Measurements from ENCODE around the gene CDS2.

CDS2 gene

DNA sequence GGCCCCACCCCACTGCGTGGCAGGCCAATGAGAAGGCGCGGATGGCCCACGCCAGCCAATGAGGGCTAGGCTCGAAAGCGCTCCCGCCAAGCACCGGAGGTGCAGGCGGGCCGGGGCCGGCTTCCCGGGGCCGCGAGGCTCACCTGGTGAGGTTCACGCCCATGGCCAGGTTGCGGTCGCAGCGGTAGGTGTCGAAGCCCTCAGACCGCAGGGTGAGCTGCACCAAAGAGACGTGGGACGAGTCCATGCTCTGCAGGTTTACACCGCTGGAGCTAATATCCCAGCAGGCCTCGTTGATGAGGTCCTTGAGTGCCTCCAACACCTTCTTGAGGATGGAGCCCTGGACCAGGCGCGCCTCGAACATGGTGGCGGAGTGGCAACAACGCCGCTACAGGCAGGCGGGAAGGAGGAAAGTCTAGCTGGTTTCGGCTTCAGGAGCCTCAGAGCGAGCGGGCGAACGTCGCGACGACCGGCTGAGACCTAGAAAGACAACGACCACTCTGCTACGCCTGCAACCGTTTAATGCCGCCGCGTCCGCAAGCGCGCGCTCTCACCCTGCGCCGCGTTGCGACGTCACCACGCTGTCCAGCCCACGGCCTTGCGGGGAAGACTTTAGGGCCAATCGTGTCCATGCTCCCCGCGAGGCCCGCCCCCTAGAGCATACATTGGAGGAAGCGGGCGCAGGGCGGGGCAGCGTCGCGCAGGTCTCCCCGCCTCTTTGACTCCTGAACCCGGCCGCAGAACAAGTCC is 7.2 kb upstream of the CDS2 start, which contains the start of gene PCNA:
PCNA (minus strand) TSS at position 524 of the 750 bp plus-strand sequence; CDS start at position 364, 160 bp downstream.
- peak; percentile 99 for DNase-seq

DNA sequence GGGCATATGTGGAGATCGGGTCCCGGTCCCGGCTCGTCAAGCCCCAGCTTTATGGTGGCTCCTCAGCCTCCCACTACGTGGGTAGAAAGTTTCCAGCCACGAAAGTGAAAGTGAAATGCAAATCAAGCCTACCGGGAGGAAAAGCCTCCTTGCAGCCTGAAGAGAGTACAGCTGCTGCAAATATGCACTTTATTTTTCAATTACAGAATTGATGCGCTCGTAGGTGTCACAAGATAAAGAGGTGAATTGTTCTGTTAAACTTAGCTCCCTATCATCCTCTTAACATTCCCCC is 6.7 kb upstream of the CDS2 start:
- DNase-seq = no peak

DNA sequence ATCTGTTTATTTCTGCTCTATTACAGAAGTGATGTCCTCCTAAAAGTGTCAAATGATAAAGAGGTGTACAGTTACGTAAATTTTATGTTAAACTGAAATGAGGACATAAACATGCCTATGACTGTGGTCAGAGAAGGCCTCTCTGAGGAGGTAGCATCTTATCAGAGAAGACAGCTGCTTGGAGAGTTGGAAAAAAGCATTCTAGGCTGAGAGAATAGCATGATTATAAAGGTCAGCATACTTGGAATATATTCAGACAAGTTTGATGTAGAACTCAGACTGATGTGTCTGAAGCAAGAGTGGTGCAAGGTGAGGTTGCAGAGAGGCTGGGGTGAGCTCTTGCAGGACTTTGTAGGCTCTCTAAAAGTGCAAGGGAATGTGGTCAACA is 3.9 kb upstream of the CDS2 start:
- no peak for DNase-seq

DNA sequence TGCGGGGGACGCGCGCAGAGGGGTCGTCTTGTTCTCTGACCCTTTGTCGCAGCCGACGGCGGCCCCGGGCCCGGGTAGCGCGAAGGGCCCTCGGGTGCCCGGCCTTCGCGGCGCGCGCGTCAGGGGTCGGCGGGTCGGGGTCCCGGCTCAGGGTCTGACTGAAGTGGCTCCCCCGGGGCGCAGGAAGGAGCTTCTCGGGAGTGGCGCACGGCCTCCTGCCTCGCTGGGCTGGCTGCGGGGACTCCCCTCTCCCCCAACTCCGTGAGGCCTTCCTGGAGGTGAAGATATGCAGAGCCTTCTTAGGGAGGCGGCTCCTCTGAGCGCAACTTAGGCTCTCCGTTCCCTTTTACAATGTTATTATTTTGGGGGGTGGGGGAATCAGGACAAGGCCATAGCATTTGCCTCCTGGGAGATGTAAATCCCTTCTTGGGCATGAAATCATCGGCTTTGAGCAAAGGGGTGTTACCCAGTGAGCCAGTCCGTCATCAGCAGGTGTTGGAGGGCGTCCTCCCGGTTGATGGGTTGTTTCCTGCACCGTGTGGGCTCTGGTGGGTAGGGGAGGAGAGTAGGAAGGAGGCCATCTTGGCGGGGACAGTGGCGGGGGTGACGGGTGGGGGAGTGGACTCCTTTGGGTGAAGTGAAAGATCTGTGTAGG is 523 bp downstream of the CDS2 start:
- DNase-seq = peak; percentile 84

DNA sequence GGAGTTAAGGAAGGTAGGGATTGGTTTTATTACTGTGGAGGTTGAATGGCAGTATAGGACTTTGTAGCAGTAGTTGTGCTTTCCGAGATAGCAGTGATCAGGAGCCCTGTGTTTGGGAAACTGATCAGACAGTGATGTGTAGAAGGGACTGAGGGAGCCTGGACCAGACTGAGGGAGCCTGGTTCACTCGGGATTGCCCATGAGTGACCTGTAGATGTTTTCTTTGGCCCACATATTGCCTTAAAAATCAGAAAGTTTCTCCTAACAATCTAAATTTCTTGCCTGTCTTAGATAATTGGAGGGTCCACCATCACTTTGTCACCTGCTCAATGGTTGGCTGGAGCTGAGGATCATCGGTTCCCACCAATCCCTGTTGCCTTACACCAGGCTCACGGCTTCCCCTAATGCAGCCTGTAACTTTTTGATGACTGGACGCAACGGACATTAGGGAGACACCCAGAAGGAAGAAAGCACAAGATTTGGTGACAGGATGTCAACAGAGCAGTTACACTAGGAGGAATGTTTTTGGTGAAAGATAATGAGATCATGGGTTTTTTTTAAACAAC is 1.1 kb downstream of the CDS2 start:
- no peak for DNase-seq

DNA sequence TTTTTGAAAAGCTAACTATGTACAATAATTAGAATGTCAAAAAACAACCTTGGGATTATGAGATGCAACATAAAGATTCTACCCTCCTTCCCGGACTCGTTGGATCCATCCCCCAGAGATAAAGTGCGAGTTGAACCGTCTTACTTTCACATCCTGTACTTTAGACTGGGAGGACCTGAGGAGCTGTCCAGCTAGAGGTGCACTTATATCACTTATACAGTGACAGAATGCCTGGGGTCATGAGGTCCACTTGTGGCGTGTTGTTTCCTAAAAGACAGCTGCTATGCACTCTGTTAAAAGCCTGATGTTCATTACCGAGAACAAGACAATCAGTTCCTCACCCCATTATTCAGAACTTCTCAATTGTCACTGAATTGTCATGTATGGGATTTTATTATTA is 2.1 kb downstream of the CDS2 start:
- no peak for DNase-seq

DNA sequence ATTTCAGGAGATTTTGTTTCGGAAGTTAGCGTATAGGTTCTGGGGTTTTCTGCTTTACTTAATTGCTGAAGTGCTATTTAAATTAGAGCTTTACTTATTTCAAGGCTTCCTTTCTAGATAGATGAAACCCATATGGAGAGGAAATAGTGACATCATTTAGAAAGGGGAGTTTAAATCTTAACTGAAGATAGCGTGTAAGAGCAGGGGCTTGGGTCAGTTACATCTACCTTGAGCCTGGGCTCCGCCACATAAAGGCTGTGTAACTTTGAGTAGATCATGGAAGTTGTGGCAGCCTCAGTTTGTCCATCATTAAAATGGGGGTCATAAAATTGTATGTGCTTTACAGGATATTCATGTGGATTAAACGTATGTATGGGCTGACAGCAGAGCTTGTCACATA is 4.7 kb downstream of the CDS2 start:
- DNase-seq = no peak

DNA sequence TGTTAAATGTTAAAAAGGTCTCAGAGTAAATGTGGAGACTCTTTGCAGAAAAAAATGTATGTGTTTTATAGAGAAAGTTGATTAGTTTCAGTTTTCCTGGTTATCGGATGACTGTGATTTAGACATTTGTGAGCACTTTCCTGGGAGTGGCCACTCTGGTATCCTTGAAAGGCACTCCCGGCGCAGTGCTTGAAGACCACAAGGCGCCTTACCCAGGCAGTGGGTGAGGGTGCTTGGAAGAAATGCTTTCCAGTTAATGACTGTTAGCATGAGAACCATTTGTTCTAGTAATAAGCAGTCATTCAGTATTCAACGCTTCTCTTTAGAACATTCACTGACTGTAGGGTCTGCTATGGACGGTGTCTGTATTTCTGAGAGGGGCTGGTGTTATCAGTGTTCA is 7.2 kb downstream of the CDS2 start:
- DNase-seq = no peak

DNA sequence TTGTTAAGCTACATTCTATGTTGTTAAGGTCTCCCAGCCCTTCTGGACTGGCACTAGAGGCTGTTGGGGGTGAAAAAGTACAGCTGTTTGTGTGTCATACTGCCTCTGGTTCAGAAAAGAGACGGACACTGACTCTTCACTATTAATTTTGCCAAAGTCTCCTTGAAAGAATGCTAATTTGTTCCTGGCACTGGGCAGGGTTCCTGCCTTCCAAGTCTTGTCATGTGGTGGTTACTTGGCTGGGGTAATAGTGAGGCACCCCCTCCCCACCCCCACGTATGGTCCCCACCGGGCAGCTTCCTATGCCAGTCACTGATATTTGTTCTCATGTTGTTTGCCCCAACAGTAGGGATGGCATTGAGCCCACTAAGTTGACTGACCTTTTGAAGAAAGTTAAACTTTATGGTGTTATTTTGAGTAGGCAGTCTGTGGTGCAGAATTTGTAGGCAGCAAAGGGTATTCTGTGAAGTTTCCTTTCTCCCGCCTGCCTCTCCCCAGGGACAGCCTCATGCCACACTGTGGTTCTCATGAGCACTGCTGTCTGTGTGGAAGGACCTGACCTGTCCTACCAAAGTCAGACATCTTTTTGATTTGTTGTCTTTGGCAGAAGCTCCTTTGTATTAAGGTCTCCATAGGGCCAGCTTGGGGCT is 8.7 kb downstream of the CDS2 start:
- no peak for DNase-seq

DNA sequence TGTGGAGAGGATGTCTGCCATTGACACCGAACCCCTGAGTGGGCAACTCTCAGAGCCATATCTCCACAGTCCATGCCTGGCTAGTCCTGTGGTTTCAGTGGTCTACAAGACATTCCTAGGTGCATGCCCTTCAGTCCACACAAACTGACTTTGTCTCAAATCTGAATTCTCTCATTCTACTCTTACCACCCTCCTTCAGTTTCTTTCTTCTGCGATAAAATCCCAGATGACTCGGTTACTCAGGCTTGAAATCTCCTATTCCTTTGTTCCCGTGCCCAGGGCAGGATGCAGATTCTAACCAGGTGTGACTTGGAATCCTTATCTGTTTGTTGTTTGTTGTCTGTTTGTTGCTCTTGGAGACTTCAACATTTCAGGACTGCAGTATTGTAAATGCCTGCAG is 9.3 kb downstream of the CDS2 start:
- DNase-seq = no peak

DNA sequence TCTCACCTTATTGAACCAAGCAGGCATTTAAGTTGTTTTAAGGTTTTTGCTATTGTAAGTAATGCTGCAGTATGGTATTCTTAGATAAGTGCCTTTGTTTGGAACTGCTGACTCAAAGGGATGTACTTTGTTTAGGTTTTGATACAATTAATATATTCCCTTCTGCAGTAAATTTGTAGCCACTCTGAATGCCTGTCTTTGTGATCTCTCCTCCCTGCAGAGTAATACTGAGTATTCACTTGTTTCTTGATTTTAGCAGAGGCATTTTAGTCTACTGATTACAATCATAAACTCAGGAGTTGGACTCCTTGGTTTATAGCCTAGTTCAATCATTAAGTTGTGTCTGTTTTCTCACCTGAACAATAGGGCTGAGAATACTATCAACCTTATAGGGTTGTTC is 13.4 kb downstream of the CDS2 start:
- DNase-seq = no peak

DNA sequence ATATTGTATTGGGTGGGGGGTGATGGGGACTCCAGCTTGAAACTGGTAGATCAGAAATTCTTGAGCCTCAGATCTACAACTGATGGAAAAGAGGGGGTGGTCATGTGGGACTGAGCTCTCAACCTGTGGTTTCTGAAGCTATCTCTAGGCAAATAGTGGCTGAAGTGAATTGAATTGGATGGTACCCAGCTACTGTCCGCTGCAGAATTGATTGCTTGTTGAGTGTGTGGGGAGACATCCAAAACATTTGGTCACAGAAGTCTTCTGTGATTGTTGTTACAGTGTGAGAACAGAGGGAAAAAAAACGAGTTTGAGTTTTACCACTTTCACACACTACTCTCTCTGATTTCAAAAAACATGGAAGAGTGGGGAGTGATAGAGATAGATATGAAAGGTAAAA is 14.8 kb downstream of the CDS2 start:
- no peak for DNase-seq

DNA sequence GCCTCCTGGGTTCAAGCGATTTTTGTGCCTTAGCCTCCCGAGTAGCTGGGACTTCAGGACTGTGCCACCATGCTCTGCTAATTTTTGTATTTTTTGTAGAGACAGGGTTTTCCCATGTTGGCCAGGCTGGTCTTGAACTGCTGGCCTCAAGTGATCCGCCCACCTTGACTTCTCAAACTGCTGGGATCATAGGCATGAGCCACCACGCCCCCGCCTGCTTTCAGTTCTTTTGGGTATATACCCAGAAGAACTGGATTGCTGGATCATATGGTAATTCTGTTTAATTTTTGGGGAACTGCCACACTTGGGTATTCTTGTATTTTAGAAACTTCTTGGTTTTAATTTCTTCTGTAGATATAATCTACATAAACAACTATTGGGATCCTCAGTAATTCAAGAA is 17.0 kb downstream of the CDS2 start:
- no peak for DNase-seq

DNA sequence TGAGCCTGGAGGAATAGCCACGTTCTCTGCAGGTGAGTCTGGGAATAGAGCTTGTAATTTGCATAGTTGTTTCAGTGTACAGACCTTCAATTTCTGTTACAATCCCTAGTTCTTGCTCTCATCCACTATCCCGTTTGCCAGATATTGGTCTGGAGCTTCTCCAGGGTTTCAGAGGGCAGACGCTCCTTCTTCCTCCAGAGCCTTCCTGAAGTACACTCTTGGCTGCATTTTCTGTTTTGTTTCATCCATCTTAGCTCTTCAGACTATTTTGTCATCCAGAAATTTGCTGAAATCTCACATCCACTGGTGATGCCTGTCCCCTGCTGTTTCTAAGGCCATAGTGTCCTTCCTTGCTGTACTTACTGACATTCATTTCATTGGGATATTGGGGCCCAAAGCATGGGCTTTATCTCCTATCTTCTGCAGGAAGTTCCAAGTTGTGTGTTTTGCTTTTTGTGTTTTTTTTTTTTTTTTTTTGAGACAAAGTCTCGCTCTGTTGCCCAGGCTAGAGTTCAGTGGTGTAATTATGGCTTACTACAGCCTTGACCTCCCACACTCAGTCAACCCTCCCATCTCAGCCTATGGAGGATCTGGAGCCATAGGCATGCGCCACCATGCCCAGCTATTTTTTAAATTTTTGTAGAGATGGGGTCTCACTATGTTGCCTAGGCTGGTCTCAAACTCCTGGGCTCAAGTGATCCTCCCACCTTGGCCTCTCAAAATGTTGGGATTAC is 18.7 kb downstream of the CDS2 start:
- no peak for DNase-seq

DNA sequence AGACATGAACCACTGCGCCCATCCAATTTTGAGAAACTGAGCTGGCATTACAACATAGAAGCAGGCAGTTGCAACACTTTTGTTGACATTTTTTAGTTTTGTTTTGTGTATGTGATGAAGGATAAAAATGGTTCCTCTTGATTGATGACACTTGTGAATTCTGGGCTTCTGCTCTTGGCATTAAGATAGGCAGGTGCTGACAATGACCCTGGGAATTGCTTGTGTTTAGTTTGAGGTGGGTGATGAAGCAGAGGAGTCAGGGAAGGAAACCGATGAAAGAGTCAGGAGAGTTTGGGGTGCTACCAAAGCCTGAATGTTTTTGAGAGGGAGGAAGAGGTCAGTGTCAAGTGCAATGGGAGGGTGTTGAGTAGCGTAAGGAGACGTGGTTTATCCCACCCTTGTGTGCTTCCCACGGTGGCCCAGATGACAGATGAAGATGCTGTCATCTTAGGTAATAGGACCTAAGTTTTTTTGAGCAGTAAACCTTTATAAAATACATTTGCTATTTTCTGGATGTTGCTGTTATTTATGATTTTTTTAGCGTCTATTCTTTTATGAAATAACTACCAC is 19.4 kb downstream of the CDS2 start:
- DNase-seq = no peak

DNA sequence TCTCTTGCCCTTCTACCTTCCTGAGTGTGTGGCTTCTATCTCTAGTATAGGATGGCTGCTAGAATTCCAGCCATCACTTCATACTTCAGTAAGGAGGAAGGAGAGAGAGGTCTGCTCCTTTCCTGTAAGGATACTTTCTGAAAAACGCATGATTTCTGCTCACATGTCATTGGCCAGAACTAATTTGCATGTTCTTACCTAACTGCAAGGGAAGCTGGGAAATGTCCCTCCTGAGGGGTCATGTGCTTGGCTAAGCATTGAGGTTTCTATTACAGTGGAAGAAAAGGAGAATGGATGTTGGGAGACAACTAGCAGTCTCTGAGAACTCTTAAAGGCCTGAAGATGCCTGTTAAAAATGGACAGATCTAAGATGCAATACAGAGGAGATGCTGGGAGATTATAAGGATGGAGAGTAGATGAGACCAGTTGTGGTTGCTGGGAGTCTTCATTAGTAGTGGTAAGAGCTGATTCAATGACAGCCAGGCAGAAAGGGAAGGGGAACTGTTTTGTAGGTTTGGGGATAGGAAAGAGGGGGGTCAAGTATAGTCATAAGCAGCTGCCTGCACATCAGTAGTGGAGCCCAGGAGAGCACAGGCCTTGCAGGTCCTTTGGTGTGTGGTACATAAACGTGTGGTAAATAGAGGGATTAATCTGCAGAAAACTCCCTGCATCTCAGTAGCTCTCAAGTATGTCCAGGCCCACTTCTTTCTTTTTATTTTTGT is 20.2 kb downstream of the CDS2 start:
- DNase-seq = no peak

DNA sequence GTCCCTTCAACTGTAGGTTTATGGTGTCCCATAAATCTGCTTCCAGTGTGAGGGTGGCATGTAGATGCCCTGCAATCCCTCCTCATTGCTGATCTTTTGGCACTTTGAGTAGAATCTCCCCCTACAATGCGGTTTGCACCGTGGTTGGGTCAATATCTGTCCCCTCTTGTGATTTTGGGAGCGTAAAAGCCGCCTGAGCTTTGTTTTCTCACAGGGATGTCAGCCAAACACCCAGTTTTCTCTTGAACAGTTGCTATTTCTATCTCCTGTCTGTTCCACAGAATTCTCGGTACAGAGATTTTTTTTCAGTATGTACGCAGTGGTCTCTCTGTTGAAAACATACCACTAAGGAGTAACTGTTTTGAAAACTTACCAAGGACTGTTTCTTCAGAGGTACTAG is 21.8 kb downstream of the CDS2 start:
- no peak for DNase-seq

DNA sequence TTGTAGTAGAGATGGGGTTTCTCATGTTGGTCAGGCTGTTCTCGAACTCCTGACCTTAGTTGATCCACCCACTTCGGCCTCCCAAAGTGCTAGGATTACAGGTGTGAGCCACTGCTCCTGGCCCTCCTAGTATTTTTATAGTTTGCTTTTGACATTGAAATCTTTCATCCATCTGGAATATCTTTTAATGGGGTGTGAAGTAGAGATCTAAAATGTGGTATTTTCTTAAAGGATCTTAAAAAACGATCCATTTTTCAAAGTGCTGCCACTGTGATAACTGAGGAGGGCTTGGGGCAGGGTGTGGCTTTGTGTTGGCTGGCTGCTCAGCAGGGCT is 23.1 kb downstream of the CDS2 start:
- DNase-seq = no peak

DNA sequence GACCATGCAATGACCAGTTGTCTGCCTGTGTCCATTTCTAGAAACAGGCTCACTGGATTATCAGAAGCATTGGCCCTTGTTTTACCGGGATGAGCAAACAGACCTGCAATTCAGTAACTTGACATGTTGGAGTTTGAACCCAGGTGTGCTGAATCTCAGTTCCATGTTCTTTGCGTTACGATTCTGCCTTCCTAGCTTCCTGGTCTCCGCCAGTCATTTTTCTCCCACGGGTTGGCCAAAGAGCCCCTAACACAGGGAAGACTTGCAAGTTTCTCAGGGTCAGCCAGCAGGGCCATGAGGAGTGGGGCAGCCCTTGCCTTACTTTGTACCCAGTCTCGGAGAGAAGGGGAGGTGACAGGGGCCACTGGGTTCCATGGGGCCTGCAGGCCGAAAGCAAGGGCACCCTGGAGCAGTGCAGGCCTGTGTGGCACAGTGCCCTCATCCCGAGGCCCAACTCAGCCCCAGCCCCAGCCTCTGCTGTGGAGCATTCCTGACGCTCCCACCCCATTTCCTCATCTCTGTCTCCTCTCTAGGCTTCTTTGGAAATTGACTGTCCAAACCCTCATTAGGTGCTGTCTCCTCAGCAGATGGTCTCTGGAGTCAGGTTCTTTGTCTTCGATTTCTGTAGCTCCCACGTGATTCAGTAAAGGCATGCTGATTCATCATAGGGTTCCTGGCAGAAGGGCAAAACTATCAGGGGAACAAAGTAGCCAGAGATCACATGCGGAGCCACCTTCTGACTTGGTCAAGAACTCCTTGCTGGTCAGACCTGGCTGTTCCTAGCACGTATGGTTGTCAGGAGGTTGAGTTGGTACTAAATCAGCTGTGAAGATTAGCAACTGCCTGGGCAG is 23.6 kb downstream of the CDS2 start:
- DNase-seq = no peak

DNA sequence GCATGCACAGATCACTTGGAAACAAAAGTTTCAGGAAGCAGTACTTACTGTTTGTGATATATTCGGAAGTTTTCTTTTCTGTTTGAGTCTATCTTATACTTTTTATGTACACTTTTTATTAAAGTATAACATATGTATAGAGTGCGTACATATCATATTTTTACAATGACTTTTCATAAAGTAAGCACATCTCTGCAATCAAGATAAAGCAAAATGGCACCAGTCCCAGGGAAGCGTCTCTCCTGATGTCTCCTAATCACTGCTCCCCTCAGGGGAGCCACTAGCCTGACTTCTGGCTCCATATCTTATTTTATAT is 26.3 kb downstream of the CDS2 start:
- DNase-seq = no peak

DNA sequence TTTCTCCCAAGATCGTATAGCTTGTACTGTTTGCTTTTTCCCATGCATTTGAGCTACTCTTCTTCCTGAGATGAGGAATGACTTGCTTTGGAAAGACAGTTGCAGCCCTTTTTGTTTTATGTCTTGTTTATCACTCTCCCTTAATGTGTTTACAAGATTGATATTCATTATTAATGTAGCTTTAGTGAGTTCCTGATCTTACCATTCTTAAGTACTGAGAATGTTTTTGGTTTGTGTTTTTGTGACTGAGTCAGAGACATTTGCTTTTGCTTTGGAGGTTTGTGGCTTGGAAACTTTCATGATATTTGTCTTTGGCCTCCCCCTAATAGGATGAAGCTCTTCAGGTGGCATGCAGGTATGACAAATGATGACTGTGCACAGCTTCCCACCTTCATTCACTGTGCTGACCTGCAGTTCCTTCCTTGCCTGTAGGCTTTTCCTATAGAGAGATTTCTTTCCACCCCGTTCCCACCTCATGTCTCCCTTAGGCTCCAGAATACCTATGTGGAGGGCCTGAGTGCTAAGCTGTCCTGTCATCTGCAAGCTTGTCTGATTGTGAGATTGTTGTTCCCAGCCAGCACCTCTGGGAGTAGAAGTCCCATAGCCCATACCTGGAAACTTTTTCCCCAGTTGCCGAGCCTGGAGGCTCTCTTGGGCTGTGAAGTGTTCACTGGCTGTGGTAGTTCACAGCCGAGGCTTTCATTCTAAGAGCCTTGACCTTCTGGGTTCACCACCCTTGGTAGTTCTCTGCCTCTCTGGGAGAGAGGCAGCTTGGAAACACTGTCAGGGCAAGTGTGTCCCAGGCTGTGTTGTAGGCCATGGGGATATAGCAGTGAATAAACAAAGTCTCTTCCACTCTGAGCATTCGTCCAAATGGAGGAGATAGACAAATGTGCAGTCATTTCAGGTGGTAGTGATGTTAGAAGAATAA is 27.1 kb downstream of the CDS2 start:
- peak; percentile 11 for DNase-seq

Measured in DMS53 (cell line).